Measurements from ENCODE around the gene TEKTIP1. TPM values are rescaled to one million over a fixed set of nuclear protein-coding genes. Genes with fewer than 3 reads are reported as not detected.

The TEKTIP1 gene
- total RNA-seq, 4 donors from 2014 or later: 1.4 TPM; not detected in 3

DNA sequence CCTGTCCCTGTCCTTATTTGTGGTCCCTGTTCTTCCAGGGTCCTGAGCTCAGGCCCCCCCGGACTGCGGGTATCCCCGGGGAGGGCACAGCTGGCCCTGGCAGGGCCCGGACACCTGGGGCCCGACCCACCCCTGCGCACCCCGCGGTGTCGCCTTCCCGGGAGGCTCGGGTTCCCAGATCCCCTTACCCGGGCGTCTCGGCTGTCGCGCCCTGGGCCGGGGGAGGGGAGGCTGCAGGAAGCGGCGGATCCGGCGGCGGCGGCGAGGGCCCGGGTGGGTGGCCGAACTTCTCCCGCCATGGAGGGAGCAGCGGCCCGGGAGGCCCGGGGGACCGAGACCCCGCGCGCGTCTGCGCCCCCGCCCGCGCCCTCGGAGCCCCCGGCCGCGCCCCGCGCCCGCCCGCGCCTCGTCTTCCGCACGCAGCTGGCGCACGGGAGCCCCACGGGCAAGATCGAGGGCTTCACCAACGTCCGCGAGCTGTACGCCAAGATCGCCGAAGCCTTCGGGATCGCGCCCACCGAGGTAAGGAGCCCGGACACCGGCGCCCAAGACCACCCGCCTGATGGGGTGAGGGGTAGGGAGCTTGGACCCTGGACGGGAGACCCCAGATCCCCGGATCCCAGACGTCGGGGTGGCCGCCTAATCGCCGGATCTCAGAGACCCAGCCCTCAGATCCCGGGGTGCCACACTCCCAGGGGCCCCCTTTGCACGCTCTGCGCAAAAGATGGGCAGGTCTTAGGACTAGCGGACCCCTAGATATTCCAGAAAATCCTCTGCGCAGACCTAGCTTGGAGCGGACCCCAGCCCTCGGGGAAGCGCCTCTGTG is 46.5 kb downstream of the TEKTIP1 start, which contains the start of gene GIPC3:
GIPC3 (plus strand) TSS at position 178 of the 826 bp plus-strand sequence; CDS start at position 298, 120 bp downstream.
- DNase-seq (ENCODE audit: low spot score): no peak
- no peak for ATAC-seq (ENCODE audit: low FRiP score)
- TF ChIP-seq, protein P1, sequence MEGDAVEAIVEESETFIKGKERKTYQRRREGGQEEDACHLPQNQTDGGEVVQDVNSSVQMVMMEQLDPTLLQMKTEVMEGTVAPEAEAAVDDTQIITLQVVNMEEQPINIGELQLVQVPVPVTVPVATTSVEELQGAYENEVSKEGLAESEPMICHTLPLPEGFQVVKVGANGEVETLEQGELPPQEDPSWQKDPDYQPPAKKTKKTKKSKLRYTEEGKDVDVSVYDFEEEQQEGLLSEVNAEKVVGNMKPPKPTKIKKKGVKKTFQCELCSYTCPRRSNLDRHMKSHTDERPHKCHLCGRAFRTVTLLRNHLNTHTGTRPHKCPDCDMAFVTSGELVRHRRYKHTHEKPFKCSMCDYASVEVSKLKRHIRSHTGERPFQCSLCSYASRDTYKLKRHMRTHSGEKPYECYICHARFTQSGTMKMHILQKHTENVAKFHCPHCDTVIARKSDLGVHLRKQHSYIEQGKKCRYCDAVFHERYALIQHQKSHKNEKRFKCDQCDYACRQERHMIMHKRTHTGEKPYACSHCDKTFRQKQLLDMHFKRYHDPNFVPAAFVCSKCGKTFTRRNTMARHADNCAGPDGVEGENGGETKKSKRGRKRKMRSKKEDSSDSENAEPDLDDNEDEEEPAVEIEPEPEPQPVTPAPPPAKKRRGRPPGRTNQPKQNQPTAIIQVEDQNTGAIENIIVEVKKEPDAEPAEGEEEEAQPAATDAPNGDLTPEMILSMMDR (IDR thresholded peaks at IDR 0.05): no peak

DNA sequence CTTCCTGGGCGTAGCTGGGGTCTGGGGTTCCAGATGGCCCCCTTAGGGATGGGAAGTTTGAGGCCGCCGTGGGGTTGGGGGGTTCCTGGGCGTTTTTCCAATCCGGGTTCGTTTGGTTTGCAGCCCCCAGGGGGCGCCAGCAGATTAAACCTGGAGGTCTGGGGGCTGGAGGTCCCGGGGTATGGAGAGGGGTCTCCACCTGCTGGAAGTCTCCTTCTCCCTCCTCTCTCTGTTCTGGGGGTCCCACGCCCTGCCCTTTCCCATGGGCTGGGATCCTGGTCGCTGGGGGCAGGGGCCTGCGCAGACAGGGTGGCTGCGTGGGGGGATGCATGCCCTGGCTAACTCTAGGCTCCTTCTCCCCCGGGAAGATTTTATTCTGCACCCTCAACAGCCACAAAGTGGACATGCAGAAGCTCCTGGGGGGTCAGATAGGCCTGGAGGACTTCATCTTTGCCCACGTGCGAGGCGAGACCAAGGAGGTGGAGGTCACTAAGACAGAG is 47.2 kb downstream of the TEKTIP1 start:
- TF ChIP-seq, protein P1 (IDR thresholded peaks at IDR 0.05): peak in 1 of 3 donors; percentile 9
- DNase-seq (ENCODE audit: low spot score) (no peak), ATAC-seq (ENCODE audit: low FRiP score) (no peak)

DNA sequence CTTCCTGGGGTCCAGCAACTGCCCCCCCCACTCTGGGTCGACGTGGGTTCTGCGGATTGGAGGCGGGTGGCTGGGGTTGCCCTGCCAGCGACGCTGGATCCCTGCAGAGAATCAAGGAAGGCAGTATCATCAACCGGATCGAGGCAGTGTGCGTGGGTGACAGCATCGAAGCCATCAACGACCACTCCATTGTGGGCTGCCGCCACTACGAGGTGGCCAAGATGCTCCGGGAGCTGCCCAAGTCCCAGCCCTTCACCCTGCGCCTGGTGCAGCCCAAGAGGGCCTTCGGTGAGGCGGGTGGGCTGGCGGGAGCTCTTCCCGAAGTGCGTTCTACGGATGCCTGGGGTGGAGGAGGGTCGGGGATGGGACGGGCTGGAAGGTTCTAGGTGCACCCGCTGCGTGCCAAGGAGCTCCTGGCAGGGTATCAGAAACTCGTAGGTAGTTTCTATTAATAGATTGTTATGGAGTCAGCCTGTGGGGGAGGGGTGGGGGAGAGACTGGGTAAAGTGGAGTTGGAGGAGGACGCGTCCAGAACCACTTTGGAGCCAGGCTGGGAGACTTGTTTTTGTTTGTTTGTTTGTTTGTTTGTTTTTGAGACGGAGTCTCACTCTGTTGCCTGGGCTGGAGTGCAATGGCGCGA is 47.9 kb downstream of the TEKTIP1 start:
- DNase-seq (ENCODE audit: low spot score) (no peak), ATAC-seq (ENCODE audit: low FRiP score) (no peak)
- TF ChIP-seq, protein P1 (IDR thresholded peaks at IDR 0.05): no peak

DNA sequence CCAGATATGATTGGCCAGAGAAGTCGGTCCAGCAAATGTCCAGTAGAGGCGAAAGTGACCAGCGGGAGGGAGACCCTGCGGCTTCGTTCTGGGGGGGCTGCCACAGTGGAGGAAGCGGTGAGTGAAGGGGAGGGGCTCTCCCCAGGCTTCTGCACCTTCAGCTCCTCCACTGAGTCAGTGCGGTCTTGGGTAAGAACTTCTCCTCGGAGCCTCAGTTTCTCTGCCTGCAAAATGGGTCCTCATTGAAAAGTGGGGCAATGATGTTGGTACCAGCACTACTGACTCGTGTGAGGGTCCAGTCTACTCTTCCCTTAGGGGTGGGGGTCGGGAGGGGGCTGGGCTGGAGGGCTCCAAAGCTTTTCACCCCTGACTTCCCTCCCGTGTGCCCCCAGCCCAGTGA is 50.5 kb downstream of the TEKTIP1 start:
- no peak for DNase-seq (ENCODE audit: low spot score)
- ATAC-seq (ENCODE audit: low FRiP score): no peak
- TF ChIP-seq, protein P1 (IDR thresholded peaks at IDR 0.05): no peak

DNA sequence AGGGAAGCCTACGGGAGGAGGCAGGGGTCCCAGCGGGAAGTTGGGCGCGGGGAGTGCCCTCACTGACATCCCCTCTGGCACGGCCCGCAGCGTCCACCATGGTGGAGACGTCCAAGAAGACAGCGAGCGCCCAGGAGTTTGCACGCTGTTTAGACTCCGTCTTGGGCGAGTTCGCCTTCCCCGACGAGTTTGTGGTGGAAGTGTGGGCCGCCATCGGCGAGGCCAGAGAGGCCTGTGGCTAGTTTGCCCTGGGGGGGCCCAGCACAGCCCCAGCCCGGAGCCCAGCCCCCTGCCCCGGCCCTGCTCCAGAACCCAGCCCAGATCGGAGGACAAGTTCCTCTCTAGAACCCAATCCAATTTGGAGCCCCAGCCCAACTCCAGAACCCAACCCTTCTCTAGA is 51.0 kb downstream of the TEKTIP1 start:
- ATAC-seq (ENCODE audit: low FRiP score): no peak
- DNase-seq (ENCODE audit: low spot score): no peak
- TF ChIP-seq, protein P1 (IDR thresholded peaks at IDR 0.05): no peak

DNA sequence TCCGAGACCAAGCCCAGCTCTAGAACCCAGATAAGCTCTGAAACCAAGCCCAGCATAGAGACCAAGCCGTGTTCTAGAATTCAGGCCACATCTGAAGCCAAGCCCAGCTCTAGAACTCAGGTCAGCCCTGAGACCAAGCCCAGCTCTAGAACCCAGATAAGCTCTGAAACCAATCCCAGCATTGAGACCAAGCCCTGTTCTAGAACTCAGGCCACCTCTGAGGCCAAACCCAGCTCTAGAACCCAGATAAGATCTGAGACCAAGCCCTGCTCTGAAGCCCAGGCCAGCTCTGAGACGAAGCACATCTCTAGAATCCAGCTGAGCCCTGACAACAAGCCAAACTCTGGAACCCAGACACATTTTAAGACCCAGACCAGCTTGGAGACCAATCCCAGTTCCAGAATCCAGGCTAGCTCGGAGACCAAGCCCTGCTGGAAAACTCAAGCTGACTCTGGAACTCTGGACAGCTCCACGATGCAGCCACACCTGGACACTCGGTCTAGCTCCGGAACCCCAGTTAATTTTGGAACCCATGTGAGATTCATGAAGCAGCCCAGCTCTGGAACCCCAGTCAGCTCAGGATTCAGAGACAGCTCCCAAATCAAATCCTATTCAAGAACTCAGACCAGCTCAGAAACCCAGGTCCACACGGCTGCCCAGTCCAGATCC is 52.2 kb downstream of the TEKTIP1 start:
- TF ChIP-seq, protein P1 (IDR thresholded peaks at IDR 0.05): no peak
- no peak for DNase-seq (ENCODE audit: low spot score)

More for the DNA sequence above, 52.2 kb downstream of the TEKTIP1 start:
- ATAC-seq (ENCODE audit: low FRiP score): no peak
